ENCODE results near the gene TCEA2.
"Not testable (repeated sequence)": the region's sequence is repeated elsewhere in the genome, so short reads cannot be mapped to it uniquely, and the experiment has no call there.

The TCEA2 gene

DNA sequence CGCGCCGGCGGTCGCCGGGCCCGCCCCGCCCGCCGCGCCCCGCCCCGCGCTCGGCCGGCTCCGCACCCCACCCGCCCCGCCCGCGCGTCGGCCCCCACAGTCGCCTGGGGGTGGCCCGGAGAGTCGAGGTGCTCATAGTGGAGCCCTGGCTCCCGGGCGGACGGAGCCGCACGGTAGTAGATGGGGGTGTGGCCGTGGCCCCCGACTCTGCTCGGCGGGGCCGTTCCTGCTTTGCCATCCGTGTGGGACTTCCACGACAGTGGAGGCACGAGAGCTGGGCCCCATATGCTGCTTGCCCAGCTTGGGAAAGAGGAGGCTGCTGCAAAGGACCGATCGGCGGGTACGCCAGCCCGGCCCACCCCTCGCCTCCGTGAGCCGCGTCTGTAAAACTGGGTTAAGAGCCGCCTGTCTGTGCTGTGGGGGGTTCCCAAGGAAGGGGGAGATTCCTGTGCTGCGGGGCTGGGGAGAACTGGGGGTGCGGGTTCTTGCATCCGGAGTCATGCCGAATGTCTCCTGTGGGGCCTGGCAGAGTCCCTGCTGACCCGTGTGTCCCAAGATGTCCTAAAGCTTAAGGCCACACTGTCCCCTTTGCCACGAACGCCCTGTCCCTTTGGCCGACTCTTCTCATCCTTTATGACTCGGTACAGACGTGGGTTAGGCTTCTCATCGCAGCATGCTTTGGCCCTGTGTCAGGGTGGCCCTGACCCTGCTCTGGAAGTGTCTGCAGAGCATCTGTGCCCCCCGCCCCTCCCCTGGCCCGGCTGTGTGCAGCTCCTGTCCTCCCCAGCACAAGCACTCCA, 17.2 kb downstream of the TCEA2 start, which contains the start of gene OPRL1:
Gene OPRL1, plus strand, starts transcription at position 70 of the 800 bp plus-strand sequence. CDS start 12,639 bp downstream, outside the sequence.
- peak; percentile 58 for DNase-seq

GRCh38 chr20:64080813-64081623, 18.0 kb downstream of the TCEA2 start:
- no peak for DNase-seq

GRCh38 chr20:64081624-64081964, 18.6 kb downstream of the TCEA2 start:
- no peak for DNase-seq

- no peak for DNase-seq
Observed at GRCh38 chr20:64082126-64082731, 19.2 kb downstream of the TCEA2 start.

DNA sequence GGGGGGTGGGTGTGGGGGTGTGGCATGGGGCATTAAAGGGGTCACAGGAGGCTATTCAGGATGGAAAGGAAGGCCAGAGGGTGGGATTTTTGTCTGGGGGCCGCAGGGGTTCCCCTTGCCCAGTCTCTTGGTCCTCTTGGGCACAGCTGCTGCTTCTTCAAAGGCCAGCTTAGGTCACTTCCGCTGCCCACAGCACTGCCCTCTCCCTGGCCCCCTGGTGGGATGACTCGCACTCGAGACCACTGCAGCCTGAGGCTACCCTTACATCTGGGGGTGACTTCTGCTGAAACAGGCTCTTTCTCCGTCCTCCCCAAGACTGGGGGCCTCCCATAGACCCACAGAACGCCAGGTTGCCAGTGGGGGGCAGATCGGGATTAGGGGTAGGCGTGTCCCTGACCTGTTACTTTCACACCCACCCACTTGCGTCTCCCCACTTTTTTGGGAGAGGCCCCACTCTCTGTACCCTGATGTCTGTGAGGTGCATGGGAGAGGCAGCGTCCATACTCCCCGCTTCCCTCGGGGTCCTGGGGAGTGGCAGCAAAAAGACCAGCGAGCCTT, 19.9 kb downstream of the TCEA2 start:
- DNase-seq = no peak

DNA sequence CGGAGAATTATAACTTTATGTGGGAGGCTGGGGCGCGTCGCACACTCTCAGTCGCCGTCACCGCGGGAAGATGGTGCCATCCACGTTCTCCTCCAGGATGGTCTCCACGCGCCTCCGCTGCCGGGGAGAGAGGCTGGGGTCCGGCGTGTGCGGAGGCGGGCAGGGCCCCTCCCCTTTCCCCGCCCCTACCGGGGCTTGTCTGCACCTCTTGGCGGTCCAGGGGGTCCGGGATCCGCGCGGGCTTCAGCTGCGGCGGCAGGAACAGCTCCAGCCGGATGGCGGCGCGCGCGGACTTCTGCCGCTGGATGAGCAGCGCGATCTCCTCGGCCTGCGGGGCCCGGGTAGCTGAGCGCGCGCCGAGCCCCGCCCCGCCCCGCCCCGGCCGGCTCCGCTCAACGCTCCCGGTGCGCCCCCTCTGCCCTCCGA, 20.4 kb downstream of the TCEA2 start:
- peak; percentile 87 for DNase-seq

- DNase-seq = peak; percentile 64
Observed at GRCh38 chr20:64083804-64084684, 21.0 kb downstream of the TCEA2 start, which contains the start of gene LKAAEAR1. TSS of gene LKAAEAR1 (minus strand) at chr20:64084398. CDS start at chr20:64084219, 179 bp downstream.

DNA sequence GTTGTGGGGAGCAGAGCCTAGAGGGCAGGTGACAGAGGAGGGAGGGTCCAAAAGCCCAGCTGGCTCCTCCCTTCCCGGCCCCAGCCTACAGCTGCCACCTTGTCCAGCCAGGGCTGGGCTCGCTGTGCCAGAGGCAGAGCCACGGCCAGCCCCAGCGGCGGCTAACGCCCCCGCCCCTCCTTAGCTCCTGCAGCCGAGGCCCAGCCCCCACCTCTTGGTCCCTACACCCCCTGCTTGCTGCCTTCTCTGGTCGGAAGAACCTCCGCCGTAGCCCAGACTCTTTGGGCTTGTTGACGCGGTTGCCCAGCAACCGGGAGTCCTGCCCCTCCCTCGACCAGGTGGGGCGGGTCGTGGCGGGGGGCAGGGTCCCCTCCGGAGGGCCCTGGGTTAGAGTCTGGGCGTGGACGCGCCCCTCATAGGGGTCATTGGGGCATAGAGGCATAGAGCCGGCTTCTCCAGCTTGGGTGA, 21.7 kb downstream of the TCEA2 start:
- no peak for DNase-seq

- DNase-seq = no peak
Observed at GRCh38 chr20:64086801-64087200, 23.8 kb downstream of the TCEA2 start.

- not testable (repeated sequence) for DNase-seq
Observed at GRCh38 chr20:64087226-64087825, 24.3 kb downstream of the TCEA2 start.

GRCh38 chr20:64088586-64088985, 25.6 kb downstream of the TCEA2 start:
- DNase-seq = not testable (repeated sequence)

DNA sequence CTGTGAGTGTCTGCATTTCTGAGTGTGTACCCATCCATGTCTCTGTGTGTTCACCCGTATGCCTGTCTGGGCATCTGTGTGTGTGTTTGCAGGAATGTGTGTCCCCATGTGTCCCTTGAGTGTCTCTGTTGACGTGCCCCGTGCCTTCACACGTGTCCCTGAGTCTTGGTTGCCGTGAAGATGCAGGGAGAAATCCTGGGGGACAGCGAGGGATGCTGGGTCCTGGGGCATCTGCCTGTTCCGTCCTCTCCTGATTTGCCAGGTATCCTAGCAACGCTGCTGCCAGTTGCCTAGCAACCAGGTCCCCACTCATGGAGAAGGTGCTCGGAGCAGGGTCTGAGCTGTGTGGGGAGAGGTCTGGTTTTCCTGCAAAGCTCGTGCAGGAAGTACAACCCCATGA, 27.2 kb downstream of the TCEA2 start:
- DNase-seq = peak; percentile 86

DNA sequence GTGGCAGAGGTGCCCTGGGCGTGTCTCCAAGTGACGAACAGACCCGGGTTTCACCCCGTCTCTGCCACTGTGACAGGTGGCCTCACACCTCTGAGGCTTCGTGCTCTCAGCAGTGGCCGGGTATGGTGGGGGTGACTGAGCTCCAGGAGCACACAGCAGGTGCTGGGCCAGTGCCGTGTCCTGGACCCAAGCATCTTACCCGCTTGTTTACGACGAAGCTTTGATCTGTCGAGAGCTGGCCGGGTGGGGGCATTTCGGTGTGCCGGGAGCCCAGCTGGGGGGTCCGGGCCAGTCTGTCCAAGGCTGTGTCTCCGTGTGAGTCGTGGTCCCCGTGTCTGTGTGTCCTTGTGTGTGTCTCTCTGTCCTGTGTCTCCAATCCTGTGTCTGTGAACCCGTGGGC, 28.3 kb downstream of the TCEA2 start:
- DNase-seq = no peak

- peak; percentile 59 for DNase-seq
Observed at GRCh38 chr20:64091770-64092169, 28.8 kb downstream of the TCEA2 start.

GRCh38 chr20:64092258-64093012, 29.4 kb downstream of the TCEA2 start:
- no peak for DNase-seq

DNA sequence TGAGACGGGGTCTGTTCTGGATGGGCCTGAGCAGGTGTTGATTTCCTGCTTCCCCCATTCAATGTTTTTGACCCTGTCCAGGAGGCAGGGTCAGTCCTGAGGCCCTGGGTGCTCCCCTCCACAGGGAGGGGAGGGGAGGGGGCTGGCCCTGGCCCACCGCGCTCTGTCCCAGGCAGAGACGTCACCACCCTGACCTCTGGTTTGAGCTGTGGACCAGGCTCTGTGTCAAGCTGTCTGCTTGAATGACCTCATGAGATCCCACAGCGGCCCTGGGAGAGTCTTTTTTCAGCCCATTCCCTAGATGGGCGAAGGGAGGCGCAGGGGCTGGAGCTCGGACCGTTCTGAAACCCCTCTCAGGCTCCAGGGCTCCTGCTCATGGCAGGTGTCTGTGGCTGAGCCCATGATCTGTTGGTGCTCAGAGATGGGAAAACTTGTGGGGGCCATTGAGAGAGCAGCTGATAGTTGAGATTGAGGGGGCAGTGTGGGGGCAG, 30.1 kb downstream of the TCEA2 start:
- DNase-seq = no peak

DNA sequence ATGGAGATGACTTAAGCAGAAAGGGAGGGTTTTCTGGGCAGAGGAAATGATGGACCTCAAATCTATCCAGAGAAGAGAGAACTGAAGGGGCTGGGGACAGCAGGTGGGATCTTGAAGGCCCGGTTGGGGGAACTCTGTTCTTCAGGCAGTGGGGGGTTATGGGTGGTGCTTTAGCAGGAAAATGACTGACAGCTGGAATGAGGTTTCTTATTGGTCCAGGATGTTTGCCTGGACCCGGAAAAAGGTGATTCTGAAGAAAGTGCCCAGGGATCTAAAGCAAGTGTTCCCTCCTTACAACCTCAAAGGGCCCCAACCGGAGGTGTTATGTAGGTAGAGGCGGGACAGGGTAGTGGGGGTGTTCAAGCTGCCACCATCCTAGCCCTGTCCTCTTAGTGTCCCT, 32.5 kb downstream of the TCEA2 start:
- DNase-seq = no peak

GRCh38 chr20:64095927-64096326, 32.9 kb downstream of the TCEA2 start:
- DNase-seq = no peak

GRCh38 chr20:64096535-64096934, 33.5 kb downstream of the TCEA2 start:
- DNase-seq = no peak

DNA sequence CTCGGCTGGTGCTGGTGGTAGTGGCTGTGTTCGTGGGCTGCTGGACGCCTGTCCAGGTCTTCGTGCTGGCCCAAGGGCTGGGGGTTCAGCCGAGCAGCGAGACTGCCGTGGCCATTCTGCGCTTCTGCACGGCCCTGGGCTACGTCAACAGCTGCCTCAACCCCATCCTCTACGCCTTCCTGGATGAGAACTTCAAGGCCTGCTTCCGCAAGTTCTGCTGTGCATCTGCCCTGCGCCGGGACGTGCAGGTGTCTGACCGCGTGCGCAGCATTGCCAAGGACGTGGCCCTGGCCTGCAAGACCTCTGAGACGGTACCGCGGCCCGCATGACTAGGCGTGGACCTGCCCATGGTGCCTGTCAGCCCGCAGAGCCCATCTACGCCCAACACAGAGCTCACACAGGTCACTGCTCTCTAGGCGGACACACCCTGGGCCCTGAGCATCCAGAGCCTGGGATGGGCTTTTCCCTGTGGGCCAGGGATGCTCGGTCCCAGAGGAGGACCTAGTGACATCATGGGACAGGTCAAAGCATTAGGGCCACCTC, 35.5 kb downstream of the TCEA2 start:
- DNase-seq = no peak
